Measurements from ENCODE around the gene CCDC127. TPM values are rescaled to one million over a fixed set of nuclear protein-coding genes. Genes with fewer than 3 reads are reported as not detected.

CCDC127 gene
- total and polyA plus RNA-seq, 2 donors = 3.4 to 3.9 TPM

GRCh38 chr5:185095-186070 is 32.6 kb downstream of the CCDC127 start:
- no peak overlapping the region for H3K4me3 ChIP-seq (ENCODE audit: low read length in 2 of 2)
- no peaks in the 10 kb centered on the region for H3K36me3 ChIP-seq (ENCODE audit: control insufficient read depth in 2 of 2, insufficient read depth in 2 of 2, low read length in 1 of 2)
- H3K27me3 ChIP-seq (ENCODE audit: control insufficient read depth in 2 of 2, insufficient read depth in 1 of 2, low read length in 1 of 2) = peaks cover 0 to 2% of the 10 kb centered on the region in 2 donors
- no peak for DNase-seq (ENCODE audit: low read depth in 6 of 9, low spot score in 9 of 9)
- H3K9me3 ChIP-seq (ENCODE audit: control insufficient read depth in 2 of 2, insufficient read depth in 1 of 2, low read length in 1 of 2) = no peaks in the 10 kb centered on the region
- H3K27ac ChIP-seq (ENCODE audit: low read depth in 1 of 2, low read length in 1 of 2) = no peak overlapping the region
- WGBS = 89% methylated on average over 21 of the region's 21 CpGs
- peaks cover 7 to 22% of the 10 kb centered on the region in 2 donors for H3K4me1 ChIP-seq (ENCODE audit: control insufficient read depth in 2 of 2, insufficient read depth in 2 of 2, low read length in 2 of 2)

- Histone ChIP-seq H3K36me3 (ENCODE audit: control insufficient read depth in 2 of 2, insufficient read depth in 2 of 2, low read length in 1 of 2) (no peaks in the 10 kb centered on the region), H3K9me3 (ENCODE audit: control insufficient read depth in 2 of 2, insufficient read depth in 1 of 2, low read length in 1 of 2) (no peaks in the 10 kb centered on the region), H3K27me3 (ENCODE audit: control insufficient read depth in 2 of 2, insufficient read depth in 1 of 2, low read length in 1 of 2) (peaks cover 0 to 7% of the 10 kb centered on the region in 2 donors), H3K27ac (ENCODE audit: low read depth in 1 of 2, low read length in 1 of 2) (no peak overlapping the region), H3K4me1 (ENCODE audit: control insufficient read depth in 2 of 2, insufficient read depth in 2 of 2, low read length in 2 of 2) (peaks cover 7 to 14% of the 10 kb centered on the region in 2 donors), H3K4me3 (ENCODE audit: low read length in 2 of 2) (no peak overlapping the region)
- 94% methylated on average over 7 of the region's 7 CpGs for WGBS
- no peak for DNase-seq (ENCODE audit: low read depth in 6 of 9, low spot score in 9 of 9)
Measured at GRCh38 chr5:184471-184870, 33.5 kb downstream of the CCDC127 start.

GRCh38 chr5:182126-182525 is 35.8 kb downstream of the CCDC127 start:
- H3K4me1 ChIP-seq (ENCODE audit: control insufficient read depth in 2 of 2, insufficient read depth in 2 of 2, low read length in 2 of 2) = no peaks in the 10 kb centered on the region
- no peak for DNase-seq (ENCODE audit: low read depth in 6 of 9, low spot score in 9 of 9)
- WGBS = 97% methylated on average over 12 of the region's 12 CpGs
- no peaks in the 10 kb centered on the region for H3K9me3 ChIP-seq (ENCODE audit: control insufficient read depth in 2 of 2, insufficient read depth in 1 of 2, low read length in 1 of 2)
- H3K27ac ChIP-seq (ENCODE audit: low read depth in 1 of 2, low read length in 1 of 2) = no peak overlapping the region
- no peaks in the 10 kb centered on the region for H3K36me3 ChIP-seq (ENCODE audit: control insufficient read depth in 2 of 2, insufficient read depth in 2 of 2, low read length in 1 of 2)
- no peak overlapping the region for H3K4me3 ChIP-seq (ENCODE audit: low read length in 2 of 2)
- peaks cover 0 to 10% of the 10 kb centered on the region in 2 donors for H3K27me3 ChIP-seq (ENCODE audit: control insufficient read depth in 2 of 2, insufficient read depth in 1 of 2, low read length in 1 of 2)

GRCh38 chr5:181566-181965 is 36.4 kb downstream of the CCDC127 start:
- H3K4me1 ChIP-seq (ENCODE audit: control insufficient read depth in 2 of 2, insufficient read depth in 2 of 2, low read length in 2 of 2) = no peaks in the 10 kb centered on the region
- peaks cover 0 to 12% of the 10 kb centered on the region in 2 donors for H3K27me3 ChIP-seq (ENCODE audit: control insufficient read depth in 2 of 2, insufficient read depth in 1 of 2, low read length in 1 of 2)
- 96% methylated on average over 22 of the region's 22 CpGs for WGBS
- no peak for DNase-seq (ENCODE audit: low read depth in 6 of 9, low spot score in 9 of 9)
- no peak overlapping the region for H3K4me3 ChIP-seq (ENCODE audit: low read length in 2 of 2)
- no peaks in the 10 kb centered on the region for H3K9me3 ChIP-seq (ENCODE audit: control insufficient read depth in 2 of 2, insufficient read depth in 1 of 2, low read length in 1 of 2)
- H3K36me3 ChIP-seq (ENCODE audit: control insufficient read depth in 2 of 2, insufficient read depth in 2 of 2, low read length in 1 of 2) = no peaks in the 10 kb centered on the region
- no peak overlapping the region for H3K27ac ChIP-seq (ENCODE audit: low read depth in 1 of 2, low read length in 1 of 2)

- WGBS = 90% methylated on average over 9 of the region's 9 CpGs
- H3K4me3 ChIP-seq (ENCODE audit: low read length in 2 of 2) = no peak overlapping the region
Measured at GRCh38 chr5:181160-181559, 36.8 kb downstream of the CCDC127 start.

GRCh38 chr5:180286-180918 is 37.6 kb downstream of the CCDC127 start:
- Histone ChIP-seq H3K36me3 (ENCODE audit: control insufficient read depth in 2 of 2, insufficient read depth in 2 of 2, low read length in 1 of 2) (no peaks in the 10 kb centered on the region), H3K27me3 (ENCODE audit: control insufficient read depth in 2 of 2, insufficient read depth in 1 of 2, low read length in 1 of 2) (peaks cover 0 to 12% of the 10 kb centered on the region in 2 donors), H3K9me3 (ENCODE audit: control insufficient read depth in 2 of 2, insufficient read depth in 1 of 2, low read length in 1 of 2) (no peaks in the 10 kb centered on the region), H3K4me3 (ENCODE audit: low read length in 2 of 2) (no peak overlapping the region), H3K4me1 (ENCODE audit: control insufficient read depth in 2 of 2, insufficient read depth in 2 of 2, low read length in 2 of 2) (no peaks in the 10 kb centered on the region), H3K27ac (ENCODE audit: low read depth in 1 of 2, low read length in 1 of 2) (no peak overlapping the region)
- WGBS = 85% methylated on average over 13 of the region's 13 CpGs
- DNase-seq (ENCODE audit: low read depth in 6 of 9, low spot score in 9 of 9) = no peak

More at GRCh38 chr5:181160-181559, 36.8 kb downstream of the CCDC127 start:
- Histone ChIP-seq H3K9me3 (ENCODE audit: control insufficient read depth in 2 of 2, insufficient read depth in 1 of 2, low read length in 1 of 2) (no peaks in the 10 kb centered on the region), H3K27ac (ENCODE audit: low read depth in 1 of 2, low read length in 1 of 2) (no peak overlapping the region), H3K27me3 (ENCODE audit: control insufficient read depth in 2 of 2, insufficient read depth in 1 of 2, low read length in 1 of 2) (peaks cover 0 to 12% of the 10 kb centered on the region in 2 donors), H3K4me1 (ENCODE audit: control insufficient read depth in 2 of 2, insufficient read depth in 2 of 2, low read length in 2 of 2) (no peaks in the 10 kb centered on the region), H3K36me3 (ENCODE audit: control insufficient read depth in 2 of 2, insufficient read depth in 2 of 2, low read length in 1 of 2) (no peaks in the 10 kb centered on the region)
- no peak for DNase-seq (ENCODE audit: low read depth in 6 of 9, low spot score in 9 of 9)

GRCh38 chr5:179401-179800 is 38.6 kb downstream of the CCDC127 start:
- 97% methylated on average over 9 of the region's 9 CpGs for WGBS
- H3K27me3 ChIP-seq (ENCODE audit: control insufficient read depth in 2 of 2, insufficient read depth in 1 of 2, low read length in 1 of 2) = peaks cover 0 to 12% of the 10 kb centered on the region in 2 donors
- H3K27ac ChIP-seq (ENCODE audit: low read depth in 1 of 2, low read length in 1 of 2) = no peak overlapping the region
- H3K4me3 ChIP-seq (ENCODE audit: low read length in 2 of 2) = no peak overlapping the region
- H3K36me3 ChIP-seq (ENCODE audit: control insufficient read depth in 2 of 2, insufficient read depth in 2 of 2, low read length in 1 of 2) = no peaks in the 10 kb centered on the region
- no peaks in the 10 kb centered on the region for H3K9me3 ChIP-seq (ENCODE audit: control insufficient read depth in 2 of 2, insufficient read depth in 1 of 2, low read length in 1 of 2)
- DNase-seq (ENCODE audit: low read depth in 6 of 9, low spot score in 9 of 9) = no peak
- no peaks in the 10 kb centered on the region for H3K4me1 ChIP-seq (ENCODE audit: control insufficient read depth in 2 of 2, insufficient read depth in 2 of 2, low read length in 2 of 2)

- Histone ChIP-seq H3K4me1 (ENCODE audit: control insufficient read depth in 2 of 2, insufficient read depth in 2 of 2, low read length in 2 of 2) (no peaks in the 10 kb centered on the region), H3K9me3 (ENCODE audit: control insufficient read depth in 2 of 2, insufficient read depth in 1 of 2, low read length in 1 of 2) (no peaks in the 10 kb centered on the region), H3K27me3 (ENCODE audit: control insufficient read depth in 2 of 2, insufficient read depth in 1 of 2, low read length in 1 of 2) (peaks cover 0 to 12% of the 10 kb centered on the region in 2 donors), H3K4me3 (ENCODE audit: low read length in 2 of 2) (no peak overlapping the region), H3K36me3 (ENCODE audit: control insufficient read depth in 2 of 2, insufficient read depth in 2 of 2, low read length in 1 of 2) (no peaks in the 10 kb centered on the region), H3K27ac (ENCODE audit: low read depth in 1 of 2, low read length in 1 of 2) (no peak overlapping the region)
- whole genome bisulfite sequencing = 94% methylated on average over 5 of the region's 5 CpGs
- no peak for DNase-seq (ENCODE audit: low read depth in 6 of 9, low spot score in 9 of 9)
Measured at GRCh38 chr5:178110-178509, 39.8 kb downstream of the CCDC127 start.

- WGBS = 86% methylated on average over 11 of the region's 11 CpGs
- H3K27me3 ChIP-seq (ENCODE audit: control insufficient read depth in 2 of 2, insufficient read depth in 1 of 2, low read length in 1 of 2) = peaks cover 0 to 12% of the 10 kb centered on the region in 2 donors
- no peaks in the 10 kb centered on the region for H3K36me3 ChIP-seq (ENCODE audit: control insufficient read depth in 2 of 2, insufficient read depth in 2 of 2, low read length in 1 of 2)
- H3K4me3 ChIP-seq (ENCODE audit: low read length in 2 of 2) = no peak overlapping the region
- no peak for DNase-seq (ENCODE audit: low read depth in 6 of 9, low spot score in 9 of 9)
- no peaks in the 10 kb centered on the region for H3K9me3 ChIP-seq (ENCODE audit: control insufficient read depth in 2 of 2, insufficient read depth in 1 of 2, low read length in 1 of 2)
- no peaks in the 10 kb centered on the region for H3K4me1 ChIP-seq (ENCODE audit: control insufficient read depth in 2 of 2, insufficient read depth in 2 of 2, low read length in 2 of 2)
- no peak overlapping the region for H3K27ac ChIP-seq (ENCODE audit: low read depth in 1 of 2, low read length in 1 of 2)
Measured at GRCh38 chr5:176296-176823, 41.6 kb downstream of the CCDC127 start.

Measured in thymus (tissue), 11 donors.